Epithelial cell of esophagus (primary cell): ENCODE results near the gene LIN28A.

ENCODE experiments used
- DNase-seq: peaks from one replicate; pipeline ENCODE4 v3.0.0; 2010; ENCODE audit warnings: low read depth
- H3K4me3 ChIP-seq: 2 replicates; pipeline ENCODE4 v1.5.1; 2011; ENCODE audit warnings: mild to moderate bottlenecking, low read length, control low read depth
- TF ChIP-seq, protein P1 (sequence below): IDR thresholded peaks from 2 replicates; pipeline ENCODE4 v1.5.1; 2011; ENCODE audit warnings: low read depth, mild to moderate bottlenecking, low read length, control low read depth, inconsistent platforms; ENCODE audit not compliant: insufficient read depth; ENCODE audit errors: missing control alignments

The LIN28A gene

DNA sequence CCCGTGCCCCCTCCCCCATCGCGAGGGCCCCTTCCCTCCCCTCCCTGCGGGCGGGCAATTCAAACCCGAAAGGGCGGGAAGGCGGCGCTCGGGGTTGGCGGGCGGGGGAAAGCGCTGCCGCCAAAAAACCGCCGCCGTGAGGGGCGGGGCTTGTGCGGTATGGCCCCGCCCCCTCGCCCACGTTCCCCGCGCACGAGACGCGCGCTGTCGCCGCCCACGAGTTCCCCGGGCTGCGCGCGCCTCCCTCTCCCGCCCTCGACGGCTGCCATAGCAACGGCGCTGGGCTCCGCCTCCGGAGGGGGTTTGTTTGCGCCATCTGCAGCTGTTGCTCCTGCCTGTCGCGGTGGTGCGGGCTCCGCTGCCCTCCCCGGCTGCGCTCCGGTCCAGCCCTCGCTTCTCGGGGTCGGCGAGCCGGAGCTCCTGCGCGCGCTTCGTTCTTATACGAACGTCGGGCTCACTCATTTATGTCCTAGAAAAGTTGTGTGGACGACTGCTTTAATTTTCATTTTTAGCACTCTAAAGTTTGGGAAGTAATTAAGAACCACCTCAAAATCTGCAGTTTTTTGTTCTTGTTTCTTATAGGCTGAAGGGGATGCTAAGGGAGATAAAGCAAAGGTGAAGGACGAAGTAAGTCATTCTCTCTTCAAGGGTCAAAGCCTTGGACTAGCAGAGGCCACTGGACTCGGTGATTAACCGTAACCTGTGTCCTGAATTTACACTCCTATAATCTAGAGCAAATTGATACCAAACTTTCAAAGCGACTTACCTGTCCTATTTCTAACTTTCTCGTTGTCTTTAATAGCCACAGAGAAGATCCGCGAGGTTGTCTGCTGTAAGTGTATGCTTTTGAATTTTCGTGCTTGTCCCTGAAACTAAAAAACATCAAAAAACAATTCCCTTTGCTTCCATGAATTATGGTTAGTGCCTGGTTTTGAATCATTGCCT, 62.6 kb downstream of the LIN28A start:
- H3K4me3 ChIP-seq: peak overlapping the region; percentile 76
- TF ChIP-seq, protein P1, sequence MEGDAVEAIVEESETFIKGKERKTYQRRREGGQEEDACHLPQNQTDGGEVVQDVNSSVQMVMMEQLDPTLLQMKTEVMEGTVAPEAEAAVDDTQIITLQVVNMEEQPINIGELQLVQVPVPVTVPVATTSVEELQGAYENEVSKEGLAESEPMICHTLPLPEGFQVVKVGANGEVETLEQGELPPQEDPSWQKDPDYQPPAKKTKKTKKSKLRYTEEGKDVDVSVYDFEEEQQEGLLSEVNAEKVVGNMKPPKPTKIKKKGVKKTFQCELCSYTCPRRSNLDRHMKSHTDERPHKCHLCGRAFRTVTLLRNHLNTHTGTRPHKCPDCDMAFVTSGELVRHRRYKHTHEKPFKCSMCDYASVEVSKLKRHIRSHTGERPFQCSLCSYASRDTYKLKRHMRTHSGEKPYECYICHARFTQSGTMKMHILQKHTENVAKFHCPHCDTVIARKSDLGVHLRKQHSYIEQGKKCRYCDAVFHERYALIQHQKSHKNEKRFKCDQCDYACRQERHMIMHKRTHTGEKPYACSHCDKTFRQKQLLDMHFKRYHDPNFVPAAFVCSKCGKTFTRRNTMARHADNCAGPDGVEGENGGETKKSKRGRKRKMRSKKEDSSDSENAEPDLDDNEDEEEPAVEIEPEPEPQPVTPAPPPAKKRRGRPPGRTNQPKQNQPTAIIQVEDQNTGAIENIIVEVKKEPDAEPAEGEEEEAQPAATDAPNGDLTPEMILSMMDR: no peak
- DNase-seq: peak; percentile 93

- TF ChIP-seq, protein P1: no peak
- no peak for DNase-seq
- no peak overlapping the region for H3K4me3 ChIP-seq
Measured at GRCh38 chr1:26474818-26475217, 64.2 kb downstream of the LIN28A start.

GRCh38 chr1:26475989-26476388, 65.4 kb downstream of the LIN28A start:
- TF ChIP-seq, protein P1: no peak
- DNase-seq: no peak
- H3K4me3 ChIP-seq: no peak overlapping the region

GRCh38 chr1:26476958-26477357, 66.3 kb downstream of the LIN28A start:
- H3K4me3 ChIP-seq: no peak overlapping the region
- DNase-seq: no peak
- TF ChIP-seq, protein P1: no peak

DNA sequence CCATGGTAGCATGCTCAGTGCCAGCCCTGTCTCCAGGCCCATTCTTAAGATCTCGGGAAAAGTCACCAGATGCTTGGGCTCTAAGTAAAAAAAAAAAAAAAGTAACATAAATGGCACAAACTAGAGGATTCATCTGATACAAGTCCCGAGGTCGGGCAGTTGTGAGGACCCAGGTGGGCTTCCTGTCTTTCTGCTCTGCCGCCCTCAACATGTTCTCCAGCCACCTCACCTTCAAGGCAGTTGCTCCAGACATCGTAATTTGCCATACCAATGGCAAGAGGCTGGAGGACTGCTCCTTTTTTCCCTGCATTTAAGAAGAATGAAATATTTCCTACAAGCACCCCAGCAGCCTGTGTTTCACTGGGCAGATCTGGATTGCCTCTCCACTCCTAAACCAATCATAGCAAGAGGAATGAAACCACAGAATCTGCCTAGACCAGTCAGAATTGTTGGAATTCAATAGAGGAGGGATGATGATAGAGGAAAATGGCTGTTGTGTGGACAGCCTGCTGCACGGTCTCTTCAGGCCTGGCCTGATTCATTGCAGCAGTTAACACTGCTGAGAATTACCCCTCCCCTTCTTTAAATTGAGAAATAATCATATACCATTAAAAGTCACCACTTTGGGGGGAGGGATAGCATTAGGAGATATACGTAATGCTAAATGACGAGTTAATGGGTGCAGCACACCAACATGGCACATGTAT, 67.0 kb downstream of the LIN28A start:
- TF ChIP-seq, protein P1: no peak
- no peak overlapping the region for H3K4me3 ChIP-seq
- DNase-seq: no peak

- TF ChIP-seq, protein P1: no peak
- no peak overlapping the region for H3K4me3 ChIP-seq
- no peak for DNase-seq
Measured at GRCh38 chr1:26478159-26478558, 67.5 kb downstream of the LIN28A start.
